ENCODE data around the gene ASB5. TPM values are rescaled to one million over a fixed set of nuclear protein-coding genes. Genes with fewer than 3 reads are reported as not detected.
"Not testable (repeated sequence)": the region's sequence is repeated elsewhere in the genome, so short reads cannot be mapped to it uniquely, and the experiment has no call there.

ASB5 gene
- total RNA-seq, 1 donor from 2014 or later: not detected

DNA sequence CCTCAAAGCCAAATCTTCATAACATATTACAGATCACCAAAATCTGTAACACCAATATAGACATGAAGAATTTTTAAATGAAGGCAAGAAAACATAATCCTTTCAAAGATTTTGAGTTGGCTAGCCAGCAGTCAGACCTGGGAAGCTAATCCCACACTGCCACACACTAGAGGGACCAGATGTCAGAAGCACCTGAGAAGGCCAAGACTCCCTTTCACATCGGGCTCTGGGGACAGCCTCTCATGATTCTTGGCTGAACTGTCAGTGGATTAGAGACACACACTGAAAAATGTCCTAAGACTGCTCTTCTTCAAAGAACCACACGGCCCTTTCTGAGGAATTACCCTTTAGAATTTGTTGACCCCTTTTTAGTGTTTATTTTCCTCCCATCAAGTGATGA is 45.5 kb downstream of the ASB5 start:
- intact Hi-C loops (cut with micrococcal nuclease): no loop called here

- intact Hi-C loops (cut with micrococcal nuclease): no loop called here
Observed at GRCh38 chr4:176222149-176222548, 46.9 kb downstream of the ASB5 start.

DNA sequence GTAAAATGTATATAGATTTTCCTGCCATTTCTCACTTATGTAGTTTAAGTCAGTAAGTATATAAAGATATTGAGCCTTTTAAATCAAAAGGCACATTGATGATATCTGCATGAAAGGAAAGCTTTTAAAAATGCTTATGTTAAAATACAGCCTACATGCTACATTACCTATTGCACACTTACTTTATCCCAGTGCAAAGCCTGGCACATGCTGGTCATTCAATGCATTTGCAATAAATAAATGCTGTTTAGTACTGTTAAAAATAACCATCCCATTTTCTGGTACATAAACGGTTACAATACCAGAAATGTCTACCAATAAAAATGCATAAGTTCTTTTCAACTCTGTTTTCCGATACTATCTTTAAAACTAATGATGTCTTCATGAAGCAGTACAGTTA is 51.5 kb downstream of the ASB5 start:
- intact Hi-C loops (cut with micrococcal nuclease): no loop called here

DNA sequence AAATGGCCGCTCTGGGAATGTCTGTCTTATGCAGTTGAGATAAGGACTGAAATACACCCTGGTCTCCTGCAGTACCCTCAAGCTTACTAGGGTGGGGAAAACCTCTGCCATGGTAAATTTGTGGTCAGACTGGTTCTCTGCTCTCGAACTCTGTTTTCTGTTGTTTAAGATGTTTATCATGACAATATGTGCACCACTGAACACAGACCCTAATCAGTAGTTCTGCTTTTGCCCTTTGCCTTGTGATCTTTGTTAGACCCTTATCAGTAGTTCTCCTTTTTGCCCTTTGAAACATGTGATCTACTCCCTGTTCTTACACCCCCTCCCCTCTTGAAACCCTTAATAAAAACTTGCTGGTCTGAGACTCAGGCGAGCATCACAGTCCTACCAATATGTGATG is 56.7 kb downstream of the ASB5 start:
- intact Hi-C loops (cut with micrococcal nuclease): not testable (repeated sequence)

- intact Hi-C loops (cut with micrococcal nuclease): no loop called here
Observed at GRCh38 chr4:176210579-176211296, 58.3 kb downstream of the ASB5 start.

DNA sequence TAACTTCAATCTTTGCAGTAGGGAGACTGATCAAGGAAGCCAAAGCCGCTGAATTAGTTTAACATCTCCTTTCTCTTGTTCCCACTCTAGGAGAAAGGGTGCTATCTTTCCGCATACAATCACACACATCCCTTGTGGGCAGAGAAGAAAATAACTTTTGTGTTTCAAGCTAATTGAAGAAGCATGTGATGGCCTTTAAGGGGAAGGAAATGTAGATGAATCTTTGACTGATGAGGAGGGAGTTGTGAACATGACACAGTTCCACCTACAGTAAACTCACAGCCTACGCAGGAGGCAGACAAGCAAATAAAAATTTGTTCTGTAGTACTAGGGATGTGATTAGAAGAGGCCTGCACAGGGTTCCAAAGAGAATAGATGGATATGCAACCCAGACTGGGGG is 58.9 kb downstream of the ASB5 start:
- intact Hi-C loops (cut with micrococcal nuclease): no loop called here

- intact Hi-C loops (cut with micrococcal nuclease): no loop called here
Observed at GRCh38 chr4:176209535-176209934, 59.5 kb downstream of the ASB5 start.

GRCh38 chr4:176207839-176208238 is 61.2 kb downstream of the ASB5 start:
- intact Hi-C loops (cut with micrococcal nuclease): no loop called here

DNA sequence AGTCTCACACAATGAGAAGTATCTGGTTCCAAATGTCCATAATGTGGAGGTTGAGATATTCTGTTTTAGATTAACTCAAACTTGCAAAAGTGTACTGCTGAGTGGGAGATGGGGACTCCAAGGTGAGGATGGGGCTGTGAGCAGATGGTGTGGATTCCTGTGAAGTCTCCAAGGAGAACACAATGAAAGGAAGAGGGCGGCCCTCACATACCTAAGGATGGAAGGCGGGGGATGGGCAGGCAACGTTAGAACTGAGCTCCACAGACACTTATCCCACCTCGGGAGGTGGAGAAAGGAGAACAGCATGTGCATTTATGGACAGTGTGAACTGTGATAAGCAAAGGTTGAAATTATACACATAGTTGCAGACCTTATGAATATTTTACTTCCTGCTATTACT is 63.7 kb downstream of the ASB5 start:
- intact Hi-C loops (cut with micrococcal nuclease): no loop called here

- intact Hi-C loops (cut with micrococcal nuclease): loop anchor here (5.0 to 10.0 kb wide), 4 partner anchors 131 to 1916 kb away; partner anchors contain the start of genes AGA, CEP44, FBXO8 and WDR17
Observed at GRCh38 chr4:176198316-176198903, 70.6 kb downstream of the ASB5 start.

DNA sequence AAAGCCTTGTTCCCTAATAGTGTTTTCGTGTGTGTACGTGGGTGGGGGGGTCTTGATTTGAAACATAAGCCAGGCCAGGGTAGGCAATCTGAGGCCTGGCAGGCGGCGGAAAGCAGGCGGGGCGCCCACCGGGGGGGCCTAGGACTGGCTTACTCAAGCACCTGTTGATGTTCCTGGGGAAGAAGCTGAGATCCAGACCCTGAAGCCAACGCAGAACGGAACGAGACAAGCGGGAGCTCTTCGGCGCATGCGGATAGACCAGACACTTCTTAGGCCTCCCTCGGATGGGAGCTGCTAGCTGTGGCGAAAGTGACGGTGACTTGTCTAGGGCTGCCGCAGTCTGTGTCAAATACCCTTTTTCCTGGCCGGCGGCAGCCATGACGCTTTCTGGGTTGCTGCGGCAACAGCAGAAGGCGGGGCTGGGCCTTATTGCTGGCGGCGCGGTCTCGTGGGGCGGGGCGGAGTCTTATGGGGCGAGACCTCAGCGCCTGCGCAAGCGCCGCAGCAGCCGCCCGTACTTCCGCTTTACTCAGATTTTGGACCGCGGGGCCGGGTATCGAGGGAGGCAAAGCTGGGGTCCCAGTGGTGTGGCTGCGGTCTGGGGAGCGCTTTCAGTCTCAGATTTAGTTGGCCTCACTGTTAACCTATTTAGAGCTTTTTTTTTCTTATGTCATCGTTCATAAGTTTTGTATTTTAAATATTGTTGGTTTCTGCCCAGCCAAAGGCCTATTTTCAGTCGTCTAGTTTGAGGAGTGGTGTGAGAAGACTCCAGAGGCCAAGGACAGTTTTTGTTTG is 73.6 kb downstream of the ASB5 start, which contains the start of gene SPATA4:
Gene SPATA4, minus strand, starts transcription at position 402 of the 795 bp plus-strand sequence. Its CDS starts 23 bp downstream, at position 379.
- intact Hi-C loops (cut with micrococcal nuclease): loop anchor here (1.0 to 10.0 kb wide), 7 partner anchors 71 to 1913 kb away; partner anchors contain the start of genes AGA, CEP44, FBXO8 and NEIL3

DNA sequence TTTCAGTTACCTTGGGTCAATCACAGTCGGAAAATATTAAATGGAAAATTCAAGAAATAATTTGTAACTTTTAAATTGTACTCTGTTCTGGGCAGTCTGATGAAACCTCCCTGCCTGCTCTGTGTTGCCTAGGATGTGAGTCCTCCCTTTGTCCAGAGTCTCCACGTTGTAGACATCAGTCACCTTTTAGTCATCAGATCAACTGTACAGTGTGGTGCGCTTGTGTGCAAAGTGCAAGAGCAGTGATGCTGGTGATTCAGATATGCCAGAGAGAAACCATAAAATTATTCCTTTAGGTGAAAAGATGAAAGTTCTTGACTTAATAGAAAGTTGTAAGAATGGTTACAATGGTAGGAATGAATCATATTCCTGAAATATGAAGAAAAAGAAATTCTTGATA is 75.1 kb downstream of the ASB5 start:
- intact Hi-C loops (cut with micrococcal nuclease): loop anchor here (2.0 to 10.0 kb wide), 2 partner anchors 69 to 711 kb away; no protein-coding TSS in a partner anchor

GRCh38 chr4:176193126-176193525 is 75.9 kb downstream of the ASB5 start:
- intact Hi-C loops (cut with micrococcal nuclease): loop anchor here (10.0 kb wide), 1 partner anchor 712 kb away; no protein-coding TSS in a partner anchor

- intact Hi-C loops (cut with micrococcal nuclease): loop anchor here (10.0 kb wide), 1 partner anchor 713 kb away; no protein-coding TSS in a partner anchor
Observed at GRCh38 chr4:176191974-176192373, 77.0 kb downstream of the ASB5 start.

DNA sequence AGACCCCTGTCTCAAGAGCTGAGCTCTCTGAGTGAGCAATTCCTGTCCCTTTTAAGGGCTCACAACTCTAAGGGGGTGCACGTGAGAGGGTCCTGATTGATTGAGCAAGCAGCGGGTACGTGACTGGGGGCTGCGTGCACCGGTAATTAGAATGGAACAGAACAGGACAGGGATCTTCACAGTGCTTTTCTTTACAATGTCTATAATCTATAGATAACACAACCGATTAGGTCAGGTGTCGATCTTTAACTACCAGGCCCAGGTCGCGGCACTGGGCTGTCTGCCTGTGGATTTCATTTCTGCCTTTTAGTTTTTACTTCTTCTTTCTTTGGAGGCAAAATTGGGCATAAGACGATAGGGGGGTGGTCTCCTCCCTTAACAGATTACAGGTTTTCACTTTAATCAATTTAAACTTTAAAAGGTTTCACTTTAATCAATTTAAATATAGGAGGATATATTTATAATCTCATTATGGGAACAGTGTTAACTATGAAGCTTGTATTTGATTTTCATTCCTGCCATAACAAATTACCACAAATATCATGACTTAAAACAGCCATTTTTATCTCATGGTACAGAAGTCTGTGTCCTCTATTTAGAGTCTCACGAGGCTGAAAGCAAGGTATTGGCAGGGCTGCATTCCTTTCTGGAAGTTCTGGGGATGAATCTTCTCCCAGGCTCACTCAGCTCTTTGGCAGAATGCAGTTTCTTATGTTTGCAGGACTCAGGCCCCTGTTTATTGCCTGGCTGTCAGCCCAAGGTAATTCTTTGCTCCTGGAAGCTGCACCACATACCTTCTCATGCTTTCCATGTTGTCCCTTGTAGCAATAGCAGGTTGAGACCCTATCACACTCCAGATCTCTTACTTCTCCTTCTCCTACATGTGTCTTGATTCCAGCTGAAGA is 78.9 kb downstream of the ASB5 start:
- intact Hi-C loops (cut with micrococcal nuclease): loop anchor here (10.0 kb wide), 1 partner anchor 715 kb away; no protein-coding TSS in a partner anchor

DNA sequence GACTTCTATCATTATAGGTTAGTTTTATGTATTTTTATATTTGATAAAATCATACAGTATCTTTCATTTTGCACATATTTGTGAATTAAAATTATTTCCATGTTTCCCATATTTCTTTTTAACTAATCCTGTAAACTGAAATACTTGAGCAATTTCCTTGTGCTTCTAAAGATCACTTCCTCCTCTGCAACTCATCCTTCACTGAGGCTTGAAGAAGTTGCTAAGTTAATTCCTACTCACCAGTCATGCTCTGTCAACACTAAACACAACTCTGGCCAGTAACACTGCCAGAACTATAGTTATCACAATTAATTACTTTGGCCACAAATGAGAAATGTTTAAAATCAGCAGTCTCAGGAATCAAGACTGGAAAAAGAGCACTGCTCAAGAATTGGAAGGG is 80.4 kb downstream of the ASB5 start:
- intact Hi-C loops (cut with micrococcal nuclease): no loop called here

DNA sequence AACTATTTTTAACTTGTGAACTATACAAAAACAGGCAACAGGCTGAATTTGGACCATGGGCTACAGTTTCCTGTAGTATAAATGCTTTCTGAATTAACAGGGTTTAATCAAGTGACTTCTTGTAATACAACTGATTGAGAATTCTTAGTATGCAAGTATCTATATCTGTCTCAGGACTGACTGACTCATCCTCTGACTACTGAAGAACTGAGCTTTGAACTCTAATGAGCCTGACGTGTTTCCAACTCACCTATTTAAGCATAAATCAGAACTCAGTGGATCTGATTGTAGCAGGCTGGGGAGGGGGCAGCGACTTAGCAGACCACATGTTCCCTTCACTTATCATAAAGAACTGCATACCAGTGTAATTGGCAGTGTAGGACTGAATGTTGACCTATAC is 81.4 kb downstream of the ASB5 start:
- intact Hi-C loops (cut with micrococcal nuclease): no loop called here

DNA sequence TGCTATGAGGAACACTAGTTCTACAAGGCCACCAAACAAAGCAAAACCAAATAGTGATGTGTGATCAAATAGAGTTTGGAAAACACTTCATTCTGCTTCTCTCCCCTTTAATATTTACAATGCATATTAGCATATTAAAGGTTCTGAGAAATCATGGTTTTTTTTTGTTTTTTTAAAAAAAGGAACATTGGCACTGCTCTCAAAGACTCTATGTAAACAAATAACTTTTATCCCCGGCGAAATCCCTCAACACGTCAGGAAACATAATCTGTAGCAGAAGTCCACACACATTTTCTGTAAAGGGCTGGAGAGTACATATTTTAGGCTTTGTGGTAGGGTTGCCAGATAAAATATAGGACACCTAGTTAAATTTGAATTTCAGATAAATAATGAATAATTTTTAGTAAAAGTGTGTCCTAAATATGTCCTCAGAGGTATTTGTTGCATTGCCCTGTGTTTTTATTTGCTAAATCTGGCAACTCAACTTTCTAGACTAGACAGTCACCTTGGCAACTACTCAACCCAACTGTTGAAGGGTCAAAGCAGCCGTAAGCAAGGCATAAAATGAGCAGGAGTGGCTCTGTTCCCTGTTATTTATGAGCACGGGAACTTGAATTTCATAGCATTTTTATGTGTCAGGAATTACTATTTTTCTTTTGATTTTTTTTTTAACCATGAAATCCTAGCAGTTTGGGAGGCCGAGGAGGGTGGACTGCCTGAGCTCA is 82.2 kb downstream of the ASB5 start:
- intact Hi-C loops (cut with micrococcal nuclease): no loop called here

DNA sequence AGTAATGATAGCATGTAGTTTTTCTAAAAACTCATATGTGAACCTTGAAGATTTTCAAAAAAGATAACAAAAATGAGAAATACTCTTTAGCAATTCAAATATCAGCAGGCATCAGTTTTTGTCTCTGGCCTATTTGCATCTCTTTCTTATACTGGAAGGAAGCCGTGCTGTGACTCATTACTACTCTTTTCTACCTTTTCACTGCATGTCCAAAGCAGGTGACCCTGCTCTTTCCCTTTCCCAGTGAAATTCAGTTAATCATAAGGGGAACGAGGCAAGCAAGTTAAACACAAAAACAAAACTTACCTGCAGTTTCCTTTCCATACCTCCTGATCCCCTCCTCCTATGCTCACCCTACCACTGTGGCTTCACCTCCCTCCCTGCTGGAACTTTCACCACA is 83.0 kb downstream of the ASB5 start:
- intact Hi-C loops (cut with micrococcal nuclease): no loop called here

DNA sequence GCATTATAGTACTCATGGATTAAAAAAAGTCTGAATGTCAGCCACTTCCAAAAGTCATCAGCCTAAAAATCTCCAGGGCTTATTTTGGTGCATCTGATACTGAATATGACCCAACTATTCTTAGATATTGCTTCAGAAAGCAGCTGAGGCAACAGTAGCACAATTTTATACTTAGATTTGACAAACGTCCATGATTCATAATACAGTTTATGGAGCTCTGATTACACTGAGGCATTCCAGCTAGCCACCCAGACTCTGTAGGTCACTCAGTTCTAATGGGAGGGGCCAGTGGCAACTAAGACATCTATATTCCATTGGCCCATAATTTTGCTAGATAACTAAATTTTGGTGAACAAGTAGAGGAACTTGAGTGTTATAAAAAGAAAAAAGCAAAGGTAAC is 84.0 kb downstream of the ASB5 start:
- intact Hi-C loops (cut with micrococcal nuclease): no loop called here
